HG03565 (cell line): ENCODE data around the gene TMEM51.

Experiments
- ATAC-seq: cut with Tn5 transposase; IDR thresholded peaks from one replicate; pipeline ENCODE4 v1.9.1; 2021; ENCODE audit warnings: mild to moderate bottlenecking, moderate library complexity; ENCODE audit not compliant: unreplicated experiment

The TMEM51 gene

GRCh38 chr1:15212954-15213291 lies 59.4 kb downstream of the TMEM51 start:
- no peak for ATAC-seq

- no peak for ATAC-seq
Observed at GRCh38 chr1:15213341-15213821, 59.8 kb downstream of the TMEM51 start.

- no peak for ATAC-seq
Observed at GRCh38 chr1:15214527-15214926, 61.0 kb downstream of the TMEM51 start.

- no peak for ATAC-seq
Observed at GRCh38 chr1:15215116-15215515, 61.6 kb downstream of the TMEM51 start.

- no peak for ATAC-seq
Observed at GRCh38 chr1:15217654-15218053, 64.1 kb downstream of the TMEM51 start.

- no peak for ATAC-seq
Observed at GRCh38 chr1:15218287-15219279, 65.0 kb downstream of the TMEM51 start.

- ATAC-seq, result no peak
Observed at GRCh38 chr1:15219280-15220023, 65.9 kb downstream of the TMEM51 start.

- ATAC-seq, result no peak
Observed at GRCh38 chr1:15220024-15220392, 66.5 kb downstream of the TMEM51 start.

GRCh38 chr1:15220825-15221431 lies 67.4 kb downstream of the TMEM51 start:
- ATAC-seq, result no peak

GRCh38 chr1:15222653-15223303 lies 69.2 kb downstream of the TMEM51 start:
- ATAC-seq, result no peak

GRCh38 chr1:15224259-15224869 lies 70.8 kb downstream of the TMEM51 start:
- ATAC-seq, result no peak

- ATAC-seq, result no peak
Observed at GRCh38 chr1:15224974-15225373, 71.4 kb downstream of the TMEM51 start.

- ATAC-seq, result no peak
Observed at GRCh38 chr1:15225461-15225860, 71.9 kb downstream of the TMEM51 start.

- ATAC-seq, result no peak
Observed at GRCh38 chr1:15226388-15227255, 73.1 kb downstream of the TMEM51 start.

GRCh38 chr1:15229707-15230131 lies 76.2 kb downstream of the TMEM51 start:
- ATAC-seq, result no peak

GRCh38 chr1:15231714-15232201 lies 78.2 kb downstream of the TMEM51 start:
- ATAC-seq, result peak; percentile 82

- ATAC-seq, result no peak
Observed at GRCh38 chr1:15233689-15234088, 80.1 kb downstream of the TMEM51 start.

- no peak for ATAC-seq
Observed at GRCh38 chr1:15236321-15236721, 82.8 kb downstream of the TMEM51 start.

- no peak for ATAC-seq
Observed at GRCh38 chr1:15236746-15237145, 83.2 kb downstream of the TMEM51 start.
